H9 (cell line): ENCODE results near the gene TCFL5. TPM values are rescaled to one million over a fixed set of nuclear protein-coding genes. Genes with fewer than 3 reads are reported as not detected.

Experiments used
- DNase-seq: peaks from one replicate; pipeline ENCODE4 v3.0.0-alpha.2; 2017
- H2AFZ ChIP-seq: one replicate; pipeline ENCODE4 v1.6.1; 2013; ENCODE audit warnings: mild to moderate bottlenecking, low read length, control low read depth, moderate library complexity
- H2AK5ac ChIP-seq: 2 replicates; pipeline ENCODE4 v1.6.1; 2013; ENCODE audit warnings: low read length, control low read depth, mixed read lengths; ENCODE audit not compliant: insufficient read length
- H2BK120ac ChIP-seq: one replicate; pipeline ENCODE4 v1.6.1; 2013; ENCODE audit warnings: low read depth, mild to moderate bottlenecking, low read length, control low read depth, inconsistent platforms; ENCODE audit not compliant: poor library complexity, severe bottlenecking
- H2BK12ac ChIP-seq: 2 replicates; pipeline ENCODE4 v1.6.1; 2013; ENCODE audit warnings: low read length, control low read depth, mixed read lengths, low read depth; ENCODE audit not compliant: insufficient read length
- H2BK15ac ChIP-seq: 2 replicates; pipeline ENCODE4 v1.6.1; 2013; ENCODE audit warnings: low read depth, low read length, control low read depth
- H2BK20ac ChIP-seq: one replicate; pipeline ENCODE4 v1.6.1; 2013; ENCODE audit warnings: low read depth, mild to moderate bottlenecking, low read length, control low read depth, inconsistent platforms; ENCODE audit not compliant: poor library complexity, severe bottlenecking
- H2BK5ac ChIP-seq: 2 replicates; pipeline ENCODE4 v1.6.1; 2013; ENCODE audit warnings: low read length, control low read depth, mixed read lengths; ENCODE audit not compliant: insufficient read length
- H3K14ac ChIP-seq: 2 replicates; pipeline ENCODE4 v1.6.1; 2013; ENCODE audit warnings: low read length, control low read depth; ENCODE audit not compliant: insufficient read depth
- H3K18ac ChIP-seq: 2 replicates; pipeline ENCODE4 v1.6.1; 2013; ENCODE audit warnings: low read depth, mild to moderate bottlenecking, mixed read lengths, low read length, control low read depth; ENCODE audit not compliant: insufficient read length
- H3K23ac ChIP-seq: 2 replicates; pipeline ENCODE4 v1.6.1; 2013; ENCODE audit warnings: low read length, control low read depth, mixed read lengths, low read depth; ENCODE audit not compliant: insufficient read length
- H3K23me2 ChIP-seq: 2 replicates; pipeline ENCODE4 v1.6.1; 2013; ENCODE audit warnings: low read depth, mild to moderate bottlenecking, mixed read lengths, low read length, control low read depth; ENCODE audit not compliant: insufficient read length, poor library complexity, severe bottlenecking
- H3K27ac ChIP-seq: 2 replicates; pipeline ENCODE4 v1.5.1; 2013; ENCODE audit warnings: low read length, control low read depth, mixed read lengths, low read depth; ENCODE audit not compliant: insufficient read length
- H3K27me3 ChIP-seq: 2 replicates; pipeline ENCODE4 v1.6.1; 2013; ENCODE audit warnings: low read length, control low read depth, inconsistent platforms; ENCODE audit not compliant: insufficient read depth
- H3K4ac ChIP-seq: 2 replicates; pipeline ENCODE4 v1.6.1; 2013; ENCODE audit warnings: low read depth, mild to moderate bottlenecking, control low read depth, inconsistent platforms, low read length, moderate library complexity
- H3K4me1 ChIP-seq: 2 replicates; pipeline ENCODE4 v1.6.1; 2013; ENCODE audit warnings: low read length, control low read depth, inconsistent platforms; ENCODE audit not compliant: insufficient read depth
- H3K4me2 ChIP-seq: 2 replicates; pipeline ENCODE4 v1.6.1; 2013; ENCODE audit warnings: low read length, control low read depth, mixed read lengths; ENCODE audit not compliant: insufficient read length, insufficient read depth
- H3K56ac ChIP-seq: 2 replicates; pipeline ENCODE4 v1.6.1; 2013; ENCODE audit warnings: low read depth, mild to moderate bottlenecking, mixed read lengths, low read length, control low read depth; ENCODE audit not compliant: insufficient read length
- H3K79me1 ChIP-seq: 2 replicates; pipeline ENCODE4 v1.6.1; 2013; ENCODE audit warnings: low read depth, mild to moderate bottlenecking, moderate library complexity, low read length, control low read depth, inconsistent platforms; ENCODE audit not compliant: insufficient read depth, poor library complexity, severe bottlenecking
- H3K79me2 ChIP-seq: 2 replicates; pipeline ENCODE4 v1.6.1; 2013; ENCODE audit warnings: low read length, control low read depth, inconsistent platforms; ENCODE audit not compliant: insufficient read depth
- H3K9ac ChIP-seq: 2 replicates; pipeline ENCODE4 v1.6.1; 2013; ENCODE audit warnings: low read length, control low read depth, mixed read lengths; ENCODE audit not compliant: insufficient read length; ENCODE audit errors: extremely low read depth
- H3K9me3 ChIP-seq: one replicate; pipeline ENCODE4 v1.6.1; 2013; ENCODE audit warnings: low read depth, low read length, inconsistent platforms; ENCODE audit not compliant: control insufficient read depth
- H3T11ph ChIP-seq: one replicate; pipeline ENCODE4 v1.6.1; 2013; ENCODE audit warnings: mild to moderate bottlenecking, low read length, control low read depth, inconsistent platforms
- H4K20me1 ChIP-seq: one replicate; pipeline ENCODE4 v1.6.1; 2013; ENCODE audit not compliant: control insufficient read depth, insufficient read length, insufficient read depth
- H4K5ac ChIP-seq: 2 replicates; pipeline ENCODE4 v1.6.1; 2013; ENCODE audit warnings: low read depth, mild to moderate bottlenecking, mixed read lengths, low read length, control low read depth; ENCODE audit not compliant: insufficient read length
- H4K8ac ChIP-seq: replicated peaks from 2 replicates; pipeline ENCODE4 v1.6.1; 2013; ENCODE audit warnings: low read length, control low read depth, mixed read lengths, low read depth; ENCODE audit not compliant: insufficient read length
- H4K91ac ChIP-seq: 2 replicates; pipeline ENCODE4 v1.6.1; 2013; ENCODE audit warnings: low read depth, mild to moderate bottlenecking, moderate library complexity, mixed read lengths, low read length, control low read depth; ENCODE audit not compliant: insufficient read length
- H3K27ac Mint-ChIP-seq, 3 experiments: 2 replicates in 2 of 3; 3 replicates in 1 of 3; pipeline ENCODE4 v1.8.0; 2020 to 2021; ENCODE audit warnings: mixed read lengths in 3 of 3, mild to moderate bottlenecking in 1 of 3, moderate library complexity in 1 of 3
- H3K27me3 Mint-ChIP-seq: 2 replicates; pipeline ENCODE4 v1.8.0; 2021; ENCODE audit warnings: low read depth, mild to moderate bottlenecking, moderate library complexity, mixed read lengths
- H3K36me3 Mint-ChIP-seq, 3 experiments: 2 replicates in 2 of 3; 3 replicates in 1 of 3; pipeline ENCODE4 v1.8.0; 2020 to 2021; ENCODE audit warnings: low read depth in 3 of 3, mixed read lengths in 3 of 3; ENCODE audit not compliant: insufficient read depth in 1 of 3
- H3K4me1 Mint-ChIP-seq, 2 experiments: 2 replicates each; pipeline ENCODE4 v1.8.0; 2020; ENCODE audit warnings: mixed read lengths in 2 of 2
- H3K4me3 Mint-ChIP-seq, 2 experiments: 2 replicates in 1 of 2; 3 replicates in 1 of 2; pipeline ENCODE4 v1.8.0; 2020 to 2021; ENCODE audit warnings: mild to moderate bottlenecking in 2 of 2, mixed read lengths in 2 of 2, moderate library complexity in 1 of 2
- H3K9me3 Mint-ChIP-seq, 2 experiments: 2 replicates in 1 of 2; 3 replicates in 1 of 2; pipeline ENCODE4 v1.8.0; 2020; ENCODE audit warnings: mild to moderate bottlenecking in 2 of 2, mixed read lengths in 2 of 2, moderate library complexity in 1 of 2
- WGBS: extraction: QIAGEN DNeasy Blood & Tissue Kit; methylation state at CpG from one replicate; pipeline ENCODE4 v1.1.7; 2013; ENCODE audit warnings: missing lambda C conversion rate, low lambda C conversion rate, mixed read lengths; ENCODE audit not compliant: insufficient read length; ENCODE audit errors: extremely low coverage; 5-methylcytosine and 5-hydroxymethylcytosine counted together
- total RNA-seq: library from RNA; stranded (reverse); gene quantifications from 2 replicates; pipeline ENCODE4 v1.2.1, GENCODE V29; 2021
- TF ChIP-seq, protein P1 (sequence below): fragments of 200-600 bp; sonication (generic); conservative IDR thresholded peaks from 3 replicates; pipeline ENCODE4 v1.8.0; 2021; ENCODE audit warnings: antibody characterized with exemption, mild to moderate bottlenecking

TCFL5 gene
- total RNA-seq, 1 experiment from 2014 or later = 16.4 TPM

DNA sequence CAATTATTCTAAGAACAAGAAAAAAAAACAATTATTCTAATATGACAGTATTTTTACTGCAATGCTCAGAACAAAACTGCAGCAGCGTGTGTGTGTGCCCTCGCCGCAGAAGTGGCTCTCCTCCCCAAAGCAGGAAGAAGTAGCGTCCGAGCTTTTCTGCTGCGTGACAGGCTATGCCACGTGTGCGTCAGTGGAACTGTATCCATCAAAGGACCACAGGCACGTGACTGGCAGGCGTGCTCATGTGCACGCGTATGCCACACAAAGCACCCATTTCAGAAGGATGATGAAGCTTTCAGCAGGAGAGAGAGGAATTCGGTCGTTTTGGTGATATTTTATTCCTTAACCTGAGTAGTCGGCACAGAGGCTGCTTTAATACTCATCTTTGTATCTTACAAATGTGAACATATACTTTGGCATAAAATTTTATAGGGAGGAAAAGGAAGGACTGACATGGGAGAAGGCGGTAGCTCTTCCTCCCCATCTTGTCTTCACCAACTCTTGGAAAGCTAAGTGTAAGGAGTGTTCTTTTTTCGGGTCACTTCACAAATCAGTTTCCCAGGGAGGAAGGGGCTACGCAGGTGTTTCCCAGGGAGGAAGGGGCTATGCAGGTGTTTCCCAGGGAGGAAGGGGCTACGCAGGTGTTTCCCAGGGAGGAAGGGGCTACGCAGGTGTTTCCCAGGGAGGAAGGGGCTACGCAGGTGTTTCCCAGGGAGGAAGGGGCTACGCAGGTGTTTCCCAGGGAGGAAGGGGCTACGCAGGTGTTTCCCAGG lies 3.4 kb downstream of the TCFL5 start:
- Histone ChIP-seq H3T11ph (no peak overlapping the region), H3K27ac (no peak overlapping the region), H2BK120ac (no peak overlapping the region), H4K5ac (no peak overlapping the region), H2AK5ac (no peak overlapping the region), H3K4me2 (no peak overlapping the region), H3K79me1 (no peaks in the 10 kb centered on the region), H3K23ac (no peak overlapping the region), H3K27me3 (no peaks in the 10 kb centered on the region), H3K18ac (no peak overlapping the region), H2BK15ac (no peak overlapping the region), H2BK5ac (no peak overlapping the region), H3K4me1 (no peaks in the 10 kb centered on the region; the same call in 1 of the 2 replicates), H4K20me1 (peaks cover 2% of the 10 kb centered on the region), H3K23me2 (peaks cover 3% of the 10 kb centered on the region), H2AFZ (no peak overlapping the region), H2BK12ac (no peak overlapping the region), H4K8ac (no peak overlapping the region), H3K4ac (no peak overlapping the region), H2BK20ac (no peak overlapping the region), H4K91ac (no peak overlapping the region), H3K9ac (no peak overlapping the region), H3K14ac (no peak overlapping the region), H3K9me3 (no peaks in the 10 kb centered on the region), H3K79me2 (no peaks in the 10 kb centered on the region), H3K56ac (no peak overlapping the region)
- TF ChIP-seq, protein P1, sequence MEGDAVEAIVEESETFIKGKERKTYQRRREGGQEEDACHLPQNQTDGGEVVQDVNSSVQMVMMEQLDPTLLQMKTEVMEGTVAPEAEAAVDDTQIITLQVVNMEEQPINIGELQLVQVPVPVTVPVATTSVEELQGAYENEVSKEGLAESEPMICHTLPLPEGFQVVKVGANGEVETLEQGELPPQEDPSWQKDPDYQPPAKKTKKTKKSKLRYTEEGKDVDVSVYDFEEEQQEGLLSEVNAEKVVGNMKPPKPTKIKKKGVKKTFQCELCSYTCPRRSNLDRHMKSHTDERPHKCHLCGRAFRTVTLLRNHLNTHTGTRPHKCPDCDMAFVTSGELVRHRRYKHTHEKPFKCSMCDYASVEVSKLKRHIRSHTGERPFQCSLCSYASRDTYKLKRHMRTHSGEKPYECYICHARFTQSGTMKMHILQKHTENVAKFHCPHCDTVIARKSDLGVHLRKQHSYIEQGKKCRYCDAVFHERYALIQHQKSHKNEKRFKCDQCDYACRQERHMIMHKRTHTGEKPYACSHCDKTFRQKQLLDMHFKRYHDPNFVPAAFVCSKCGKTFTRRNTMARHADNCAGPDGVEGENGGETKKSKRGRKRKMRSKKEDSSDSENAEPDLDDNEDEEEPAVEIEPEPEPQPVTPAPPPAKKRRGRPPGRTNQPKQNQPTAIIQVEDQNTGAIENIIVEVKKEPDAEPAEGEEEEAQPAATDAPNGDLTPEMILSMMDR = no peak
- no peak overlapping the region for H3K27ac Mint-ChIP-seq
- no peak for DNase-seq
- H3K9me3 Mint-ChIP-seq = peaks cover 0 to 3% of the 10 kb centered on the region in 2 experiments; a peak in 3 of 5 replicates
- no CpG with 5 or more reads among the region's 23 CpGs for WGBS
- no peak overlapping the region; a peak in 1 of 5 replicates for H3K4me3 Mint-ChIP-seq
- H3K4me1 Mint-ChIP-seq = peaks cover 21 to 29% of the 10 kb centered on the region in 2 experiments
- peaks cover 16 to 43% (median 33%) of the 10 kb centered on the region in 3 experiments; a peak in 6 of 7 replicates for H3K36me3 Mint-ChIP-seq
- H3K27me3 Mint-ChIP-seq = peaks cover 6% of the 10 kb centered on the region
